ENCODE results near the gene PTPRK.

The PTPRK gene

GRCh38 chr6:128032042-128032441, 488.4 kb downstream of the PTPRK start:
- Histone ChIP-seq H2BK120ac (ENCODE audit: low read depth, low read length) (no peak overlapping the region), H3K4me2 (ENCODE audit: low read length) (no peak overlapping the region), H3K18ac (ENCODE audit: low read length) (no peak overlapping the region), H3K4me1 (ENCODE audit: control insufficient read depth, low read depth, low read length) (no peaks in the 10 kb centered on the region), H3K79me1 (ENCODE audit: low read length) (no peaks in the 10 kb centered on the region), H3K56ac (ENCODE audit: low read length) (no peak overlapping the region), H3K23ac (ENCODE audit: low read length) (no peak overlapping the region), H3K4me3 (ENCODE audit: low read length) (no peak overlapping the region), H3K4ac (ENCODE audit: low read depth, low read length) (no peak overlapping the region), H3K9ac (ENCODE audit: low read length) (no peak overlapping the region), H2BK5ac (ENCODE audit: low read length) (no peak overlapping the region), H2AK5ac (ENCODE audit: low read length) (no peak overlapping the region), H3K36me3 (ENCODE audit: control insufficient read depth, insufficient read depth, low read length) (no peaks in the 10 kb centered on the region), H3K27ac (ENCODE audit: low read depth, low read length) (no peak overlapping the region), H2BK15ac (replicated peaks; ENCODE audit: low read depth) (no peak overlapping the region), H4K5ac (ENCODE audit: low read length) (no peak overlapping the region), H3K27me3 (ENCODE audit: insufficient read depth, low read length, poor library complexity) (no peaks in the 10 kb centered on the region), H4K8ac (ENCODE audit: low read depth, low read length) (no peak overlapping the region), H3K79me2 (ENCODE audit: control insufficient read depth, insufficient read depth, low read length) (no peaks in the 10 kb centered on the region)
- no peak for DNase-seq
- WGBS (ENCODE audit: extremely low coverage, insufficient coverage, low lambda C conversion rate): no CpG with 5 or more reads among the region's 6 CpGs

GRCh38 chr6:128029826-128030225, 490.6 kb downstream of the PTPRK start:
- Histone ChIP-seq H3K9ac (ENCODE audit: low read length) (no peak overlapping the region), H3K4me3 (ENCODE audit: low read length) (no peak overlapping the region), H3K4ac (ENCODE audit: low read depth, low read length) (no peak overlapping the region), H3K79me2 (ENCODE audit: control insufficient read depth, insufficient read depth, low read length) (no peaks in the 10 kb centered on the region), H2BK120ac (ENCODE audit: low read depth, low read length) (no peak overlapping the region), H3K18ac (ENCODE audit: low read length) (no peak overlapping the region), H3K4me2 (ENCODE audit: low read length) (no peak overlapping the region), H3K27ac (ENCODE audit: low read depth, low read length) (no peak overlapping the region), H3K79me1 (ENCODE audit: low read length) (no peaks in the 10 kb centered on the region), H2BK15ac (replicated peaks; ENCODE audit: low read depth) (no peak overlapping the region), H3K23ac (ENCODE audit: low read length) (no peak overlapping the region), H2AK5ac (ENCODE audit: low read length) (no peak overlapping the region), H3K56ac (ENCODE audit: low read length) (no peak overlapping the region), H3K4me1 (ENCODE audit: control insufficient read depth, low read depth, low read length) (peaks cover 2% of the 10 kb centered on the region), H4K8ac (ENCODE audit: low read depth, low read length) (no peak overlapping the region), H3K36me3 (ENCODE audit: control insufficient read depth, insufficient read depth, low read length) (no peaks in the 10 kb centered on the region), H4K5ac (ENCODE audit: low read length) (no peak overlapping the region), H2BK5ac (ENCODE audit: low read length) (no peak overlapping the region), H3K27me3 (ENCODE audit: insufficient read depth, low read length, poor library complexity) (no peaks in the 10 kb centered on the region)
- no CpG with 5 or more reads among the region's 1 CpG for WGBS (ENCODE audit: extremely low coverage, insufficient coverage, low lambda C conversion rate)
- DNase-seq: no peak

GRCh38 chr6:128028183-128028582, 492.2 kb downstream of the PTPRK start:
- no peaks in the 10 kb centered on the region for H3K27me3 ChIP-seq (ENCODE audit: insufficient read depth, low read length, poor library complexity)
- H4K5ac ChIP-seq (ENCODE audit: low read length): no peak overlapping the region
- no peak for DNase-seq
- H3K4me1 ChIP-seq (ENCODE audit: control insufficient read depth, low read depth, low read length): peaks cover 2% of the 10 kb centered on the region
- H3K9ac ChIP-seq (ENCODE audit: low read length): no peak overlapping the region
- no peak overlapping the region for H3K4me3 ChIP-seq (ENCODE audit: low read length)
- no peak overlapping the region for H4K8ac ChIP-seq (ENCODE audit: low read depth, low read length)
- H3K18ac ChIP-seq (ENCODE audit: low read length): no peak overlapping the region
- no peak overlapping the region for H3K23ac ChIP-seq (ENCODE audit: low read length)
- H2BK120ac ChIP-seq (ENCODE audit: low read depth, low read length): no peak overlapping the region
- no peaks in the 10 kb centered on the region for H3K79me1 ChIP-seq (ENCODE audit: low read length)
- no peaks in the 10 kb centered on the region for H3K79me2 ChIP-seq (ENCODE audit: control insufficient read depth, insufficient read depth, low read length)
- no peak overlapping the region for H3K27ac ChIP-seq (ENCODE audit: low read depth, low read length)
- no peaks in the 10 kb centered on the region for H3K36me3 ChIP-seq (ENCODE audit: control insufficient read depth, insufficient read depth, low read length)
- H3K4ac ChIP-seq (ENCODE audit: low read depth, low read length): no peak overlapping the region
- no peak overlapping the region for H3K56ac ChIP-seq (ENCODE audit: low read length)
- no peak overlapping the region for H2BK5ac ChIP-seq (ENCODE audit: low read length)
- H3K4me2 ChIP-seq (ENCODE audit: low read length): no peak overlapping the region
- H2BK15ac ChIP-seq (replicated peaks; ENCODE audit: low read depth): no peak overlapping the region
- H2AK5ac ChIP-seq (ENCODE audit: low read length): no peak overlapping the region

GRCh38 chr6:128025478-128025877, 494.9 kb downstream of the PTPRK start:
- DNase-seq: peak; percentile 19
- no peak overlapping the region for H3K56ac ChIP-seq (ENCODE audit: low read length)
- WGBS (ENCODE audit: extremely low coverage, insufficient coverage, low lambda C conversion rate): no CpG with 5 or more reads among the region's 1 CpG

GRCh38 chr6:128024969-128025368, 495.4 kb downstream of the PTPRK start:
- H3K9ac ChIP-seq (ENCODE audit: low read length): no peak overlapping the region
- no peak overlapping the region for H2BK5ac ChIP-seq (ENCODE audit: low read length)
- no peak overlapping the region for H3K23ac ChIP-seq (ENCODE audit: low read length)
- H3K56ac ChIP-seq (ENCODE audit: low read length): no peak overlapping the region
- H3K79me1 ChIP-seq (ENCODE audit: low read length): no peaks in the 10 kb centered on the region
- H3K4me1 ChIP-seq (ENCODE audit: control insufficient read depth, low read depth, low read length): peaks cover 2% of the 10 kb centered on the region
- H3K4ac ChIP-seq (ENCODE audit: low read depth, low read length): no peak overlapping the region
- no peak overlapping the region for H2AK5ac ChIP-seq (ENCODE audit: low read length)
- H3K27ac ChIP-seq (ENCODE audit: low read depth, low read length): no peak overlapping the region
- no peaks in the 10 kb centered on the region for H3K27me3 ChIP-seq (ENCODE audit: insufficient read depth, low read length, poor library complexity)
- H3K4me2 ChIP-seq (ENCODE audit: low read length): no peak overlapping the region
- H3K4me3 ChIP-seq (ENCODE audit: low read length): no peak overlapping the region
- DNase-seq: peak; percentile 22
- H3K18ac ChIP-seq (ENCODE audit: low read length): no peak overlapping the region
- H2BK15ac ChIP-seq (replicated peaks; ENCODE audit: low read depth): no peak overlapping the region
- no CpG with 5 or more reads among the region's 1 CpG for WGBS (ENCODE audit: extremely low coverage, insufficient coverage, low lambda C conversion rate)
- H2BK120ac ChIP-seq (ENCODE audit: low read depth, low read length): no peak overlapping the region
- no peak overlapping the region for H4K8ac ChIP-seq (ENCODE audit: low read depth, low read length)
- no peaks in the 10 kb centered on the region for H3K79me2 ChIP-seq (ENCODE audit: control insufficient read depth, insufficient read depth, low read length)
- H4K5ac ChIP-seq (ENCODE audit: low read length): no peak overlapping the region
- no peaks in the 10 kb centered on the region for H3K36me3 ChIP-seq (ENCODE audit: control insufficient read depth, insufficient read depth, low read length)

More at GRCh38 chr6:128025478-128025877, 494.9 kb downstream of the PTPRK start:
- Histone ChIP-seq H3K4me2 (ENCODE audit: low read length) (no peak overlapping the region), H2BK15ac (replicated peaks; ENCODE audit: low read depth) (no peak overlapping the region), H2BK5ac (ENCODE audit: low read length) (no peak overlapping the region), H3K18ac (ENCODE audit: low read length) (no peak overlapping the region), H2BK120ac (ENCODE audit: low read depth, low read length) (no peak overlapping the region), H3K23ac (ENCODE audit: low read length) (no peak overlapping the region), H2AK5ac (ENCODE audit: low read length) (no peak overlapping the region), H3K27ac (ENCODE audit: low read depth, low read length) (no peak overlapping the region), H3K9ac (ENCODE audit: low read length) (no peak overlapping the region), H4K5ac (ENCODE audit: low read length) (no peak overlapping the region), H3K36me3 (ENCODE audit: control insufficient read depth, insufficient read depth, low read length) (no peaks in the 10 kb centered on the region), H3K4me1 (ENCODE audit: control insufficient read depth, low read depth, low read length) (peaks cover 2% of the 10 kb centered on the region), H4K8ac (ENCODE audit: low read depth, low read length) (no peak overlapping the region), H3K4me3 (ENCODE audit: low read length) (no peak overlapping the region), H3K4ac (ENCODE audit: low read depth, low read length) (no peak overlapping the region), H3K27me3 (ENCODE audit: insufficient read depth, low read length, poor library complexity) (no peaks in the 10 kb centered on the region), H3K79me1 (ENCODE audit: low read length) (no peaks in the 10 kb centered on the region), H3K79me2 (ENCODE audit: control insufficient read depth, insufficient read depth, low read length) (no peaks in the 10 kb centered on the region)

- no peak overlapping the region for H2BK15ac ChIP-seq (replicated peaks; ENCODE audit: low read depth)
- H3K79me2 ChIP-seq (ENCODE audit: control insufficient read depth, insufficient read depth, low read length): no peaks in the 10 kb centered on the region
- H2BK5ac ChIP-seq (ENCODE audit: low read length): no peak overlapping the region
- no peak overlapping the region for H3K4ac ChIP-seq (ENCODE audit: low read depth, low read length)
- DNase-seq: no peak
- no peak overlapping the region for H2BK120ac ChIP-seq (ENCODE audit: low read depth, low read length)
- H3K36me3 ChIP-seq (ENCODE audit: control insufficient read depth, insufficient read depth, low read length): no peaks in the 10 kb centered on the region
- peaks cover 2% of the 10 kb centered on the region for H3K4me1 ChIP-seq (ENCODE audit: control insufficient read depth, low read depth, low read length)
- no peak overlapping the region for H3K4me2 ChIP-seq (ENCODE audit: low read length)
- no peak overlapping the region for H2AK5ac ChIP-seq (ENCODE audit: low read length)
- H3K4me3 ChIP-seq (ENCODE audit: low read length): no peak overlapping the region
- H3K23ac ChIP-seq (ENCODE audit: low read length): no peak overlapping the region
- no peaks in the 10 kb centered on the region for H3K79me1 ChIP-seq (ENCODE audit: low read length)
- H3K18ac ChIP-seq (ENCODE audit: low read length): no peak overlapping the region
- no peak overlapping the region for H3K56ac ChIP-seq (ENCODE audit: low read length)
- H3K9ac ChIP-seq (ENCODE audit: low read length): no peak overlapping the region
- no peaks in the 10 kb centered on the region for H3K27me3 ChIP-seq (ENCODE audit: insufficient read depth, low read length, poor library complexity)
- no peak overlapping the region for H4K5ac ChIP-seq (ENCODE audit: low read length)
- no peak overlapping the region for H4K8ac ChIP-seq (ENCODE audit: low read depth, low read length)
- no CpG with 5 or more reads among the region's 1 CpG for WGBS (ENCODE audit: extremely low coverage, insufficient coverage, low lambda C conversion rate)
- no peak overlapping the region for H3K27ac ChIP-seq (ENCODE audit: low read depth, low read length)
These were observed 496.4 kb downstream of the PTPRK start for GRCh38 chr6:128024046-128024445.

Data from mesendoderm (in vitro differentiated cells).